GM18499 (cell line): ENCODE results near the gene PDAP1.
"Not testable (repeated sequence)": the region's sequence is repeated elsewhere in the genome, so short reads cannot be mapped to it uniquely, and the experiment has no call there.

Experiments used
- ATAC-seq: cut with Tn5 transposase; IDR thresholded peaks from one replicate; pipeline ENCODE4 v1.9.1; 2021; ENCODE audit warnings: moderate number of reproducible peaks; ENCODE audit not compliant: insufficient read depth, unreplicated experiment

Gene PDAP1, protein sequence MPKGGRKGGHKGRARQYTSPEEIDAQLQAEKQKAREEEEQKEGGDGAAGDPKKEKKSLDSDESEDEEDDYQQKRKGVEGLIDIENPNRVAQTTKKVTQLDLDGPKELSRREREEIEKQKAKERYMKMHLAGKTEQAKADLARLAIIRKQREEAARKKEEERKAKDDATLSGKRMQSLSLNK

DNA sequence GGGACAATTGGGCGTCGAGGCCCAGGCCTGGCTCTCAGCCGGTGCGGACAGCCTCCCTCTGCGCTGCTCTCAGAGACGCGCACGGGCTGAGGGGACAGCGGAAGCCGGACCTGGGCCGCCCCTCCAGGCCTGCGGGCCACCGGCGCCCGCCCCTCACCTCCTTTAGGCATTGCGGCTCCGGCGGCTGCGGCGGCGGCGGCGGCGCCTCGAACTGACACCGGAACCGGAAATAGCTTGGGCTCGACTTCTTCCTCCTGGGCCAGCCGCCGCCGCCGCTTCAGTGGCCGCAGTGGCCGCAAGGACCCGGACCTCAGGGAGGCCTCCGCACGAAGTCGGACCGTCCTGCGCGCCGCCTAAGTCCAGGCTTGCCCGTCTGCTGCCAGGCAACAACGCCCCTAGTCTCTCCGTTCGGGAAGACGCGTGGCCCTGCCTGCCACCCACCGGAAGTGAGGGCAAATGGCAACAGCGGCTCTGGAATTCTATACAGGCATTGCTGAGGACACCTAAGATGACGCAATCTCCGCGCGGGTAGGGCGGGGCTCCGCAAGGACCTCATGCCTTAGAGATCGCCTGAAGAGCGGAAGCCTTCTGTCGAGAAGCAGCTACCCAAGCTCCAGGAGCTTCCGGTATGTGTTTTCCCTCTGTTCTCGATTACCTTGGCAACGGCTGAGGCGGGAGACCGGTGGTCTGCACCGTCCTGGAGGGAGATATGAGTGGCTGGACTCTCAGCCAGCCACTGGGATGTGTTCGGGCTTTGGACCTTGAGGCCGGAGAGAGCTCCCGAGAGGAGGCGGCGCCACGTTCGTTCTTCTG lies at the start of gene PDAP1, which contains the start of gene BUD31:
TSS of gene PDAP1 (minus strand) at position 219 of the 813 bp plus-strand sequence. CDS start at position 170, 49 bp downstream.
TSS of gene BUD31 (plus strand) at position 591 of the 813 bp plus-strand sequence. CDS start 2,124 bp downstream, outside the sequence.
- peak; percentile 53 for ATAC-seq

DNA sequence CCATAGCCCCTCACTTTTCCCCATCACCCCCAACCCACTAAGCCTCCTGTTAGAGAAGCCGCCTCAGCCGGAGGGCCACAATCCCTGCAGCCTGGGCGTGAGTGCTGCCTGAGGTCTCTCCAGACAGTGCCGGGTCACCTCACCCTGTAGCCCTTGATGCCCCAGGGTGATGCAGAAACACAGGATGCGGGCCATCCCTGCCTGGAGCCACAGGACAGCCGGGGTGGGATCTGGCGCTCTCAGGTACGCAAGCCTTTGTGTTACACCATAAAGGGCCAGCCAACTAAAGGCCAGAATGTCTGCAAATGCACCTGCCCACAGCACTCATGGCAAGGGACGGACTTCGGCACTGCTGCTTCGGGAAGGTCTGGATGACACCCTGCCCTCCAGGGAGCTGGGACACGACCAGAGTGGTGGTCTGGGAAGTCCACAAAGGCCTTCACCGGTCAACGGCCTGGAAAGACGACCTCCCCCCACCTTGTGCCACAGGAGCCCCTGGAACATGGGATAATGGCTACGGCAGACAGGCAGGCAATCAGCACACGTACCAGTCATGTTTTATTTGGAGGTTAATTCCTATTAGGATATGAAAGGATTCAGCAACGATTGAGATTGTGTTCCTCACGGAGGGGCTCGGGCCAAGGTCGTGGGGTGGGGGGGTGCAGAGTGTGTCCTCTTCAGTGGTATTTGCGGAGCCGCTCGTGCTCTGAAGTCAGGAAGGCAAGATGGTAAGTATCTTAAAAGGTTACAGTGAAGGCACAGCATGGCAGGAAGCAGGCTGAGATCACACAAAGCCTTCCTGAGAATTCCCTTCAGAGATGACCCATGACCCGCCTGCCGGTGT lies 49.5 kb upstream of the PDAP1 start:
- no peak for ATAC-seq

DNA sequence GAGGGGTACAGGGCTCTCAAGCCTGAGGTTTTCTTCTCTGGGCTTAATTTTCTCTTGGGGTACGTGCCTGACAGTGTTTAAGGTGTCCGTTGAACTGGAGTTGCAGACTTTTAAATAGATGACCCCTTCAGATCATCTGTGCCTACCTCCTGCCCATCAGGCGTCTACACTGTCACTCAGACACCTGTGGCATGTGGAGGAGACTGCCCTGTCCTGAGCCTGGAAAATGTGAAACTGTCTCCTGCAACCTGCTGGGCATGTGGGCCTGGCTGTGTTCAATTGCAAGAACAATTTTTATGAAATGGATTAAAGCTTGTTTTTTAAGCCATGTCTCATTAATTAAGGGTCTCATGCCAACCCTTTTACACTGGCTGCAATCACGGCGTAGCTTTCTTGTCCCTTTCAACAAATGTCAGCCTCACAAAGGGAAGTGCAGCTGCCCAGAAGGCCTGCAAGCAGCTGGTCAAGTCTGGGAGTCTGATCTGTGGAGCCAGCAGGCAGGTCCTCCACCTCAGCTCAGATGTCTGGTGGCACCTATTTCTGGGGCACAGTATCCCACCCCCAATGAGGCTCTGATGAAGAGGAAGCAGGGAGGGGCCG lies 48.8 kb upstream of the PDAP1 start:
- ATAC-seq = no peak

DNA sequence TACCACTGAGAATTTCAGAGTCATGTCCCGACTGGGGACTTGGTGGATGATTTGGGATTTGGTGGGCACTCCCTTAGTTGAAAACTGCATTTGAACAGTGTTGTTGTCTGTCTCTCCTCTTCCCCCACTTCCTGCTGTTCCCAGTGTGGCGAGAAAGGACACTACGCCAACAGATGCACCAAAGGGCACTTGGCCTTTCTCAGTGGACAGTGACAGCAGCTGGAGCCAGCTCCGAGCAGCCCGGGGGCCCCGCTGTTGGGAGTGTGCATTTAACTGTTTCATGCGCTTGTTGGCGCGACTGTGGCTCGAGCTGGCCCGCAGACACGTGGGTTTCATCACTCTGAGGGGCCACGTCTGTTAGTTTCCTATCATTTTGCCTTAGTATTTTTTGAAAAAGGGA lies 47.9 kb upstream of the PDAP1 start:
- no peak for ATAC-seq

DNA sequence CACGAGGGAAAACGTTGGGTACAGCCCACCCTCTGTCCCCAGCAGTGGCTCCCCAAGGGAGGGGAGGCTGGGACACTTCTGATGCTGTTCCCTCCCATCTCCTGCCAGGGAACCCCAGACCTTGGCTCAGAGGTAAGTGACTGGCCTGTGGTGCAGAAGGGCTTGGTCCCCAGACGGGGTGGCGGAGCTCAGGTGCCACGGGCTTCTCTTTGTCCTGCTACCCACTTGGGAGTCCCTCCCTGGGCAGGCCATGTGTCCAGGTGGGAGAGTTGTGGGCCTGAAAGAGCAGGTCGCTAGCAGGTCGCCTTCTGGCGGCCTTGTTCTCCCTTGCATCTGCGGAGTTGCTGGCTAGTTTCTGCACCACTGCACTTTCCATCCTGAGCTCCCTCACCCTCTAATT lies 47.5 kb upstream of the PDAP1 start:
- ATAC-seq = no peak

DNA sequence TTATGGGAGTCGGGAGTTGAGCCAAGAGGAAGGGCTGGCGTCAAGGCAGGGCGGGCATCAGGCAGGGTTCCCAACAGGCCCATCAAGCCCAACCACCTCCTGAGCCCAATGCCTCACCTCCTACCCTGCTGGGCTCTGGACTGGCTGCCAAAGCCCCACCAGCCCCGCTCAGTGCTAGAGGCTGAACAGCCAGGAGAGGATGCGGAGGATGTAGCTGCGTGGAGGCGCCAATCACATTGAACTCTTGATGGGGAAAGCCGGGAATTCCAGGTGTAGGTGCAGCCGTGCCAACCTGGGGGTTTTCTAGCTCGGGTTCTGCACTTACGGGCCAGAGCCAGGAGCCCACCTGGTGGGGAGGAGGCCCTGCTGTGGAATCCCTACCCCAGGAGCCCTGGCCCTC lies 44.7 kb upstream of the PDAP1 start:
- ATAC-seq = no peak

DNA sequence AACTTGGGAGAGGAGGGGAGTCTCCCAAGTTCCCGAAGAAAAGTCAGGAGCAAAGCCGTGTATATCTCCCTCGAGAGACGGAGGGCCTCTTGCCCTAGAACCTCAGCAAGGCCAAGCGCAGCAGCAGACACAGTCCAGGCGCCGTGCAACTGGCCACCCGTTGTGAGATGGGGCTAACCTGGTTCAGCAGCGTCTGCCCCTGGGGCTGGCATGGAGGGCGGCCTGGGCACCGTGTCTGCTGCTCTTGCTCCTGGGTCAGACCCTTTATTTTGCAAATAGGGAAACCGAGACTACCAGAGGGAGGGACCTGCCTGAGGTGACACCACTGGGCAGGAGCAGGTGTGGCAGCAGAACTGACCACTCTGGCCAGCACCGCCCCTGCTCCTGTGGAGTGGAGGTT lies 44.1 kb upstream of the PDAP1 start:
- no peak for ATAC-seq

DNA sequence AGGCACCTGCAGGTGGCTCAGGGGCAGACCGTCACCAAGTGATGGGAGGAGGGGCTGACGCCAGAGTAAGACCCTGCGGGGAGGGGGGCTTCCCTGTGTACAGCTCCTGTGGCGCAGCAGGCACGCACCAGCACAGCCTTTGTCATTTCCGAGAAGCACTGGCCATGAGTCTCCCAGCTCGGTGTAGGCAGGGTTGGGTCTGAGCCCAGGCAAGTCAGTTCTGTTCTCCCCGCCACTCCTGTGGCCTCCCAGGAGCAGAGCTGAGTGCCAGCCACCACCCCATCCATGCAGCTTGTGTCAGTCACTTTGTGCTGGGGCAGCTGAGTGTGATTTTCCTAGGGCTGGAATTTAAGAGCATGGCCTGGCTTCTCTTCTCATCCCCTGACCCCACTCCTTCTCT lies 43.5 kb upstream of the PDAP1 start:
- ATAC-seq = no peak

DNA sequence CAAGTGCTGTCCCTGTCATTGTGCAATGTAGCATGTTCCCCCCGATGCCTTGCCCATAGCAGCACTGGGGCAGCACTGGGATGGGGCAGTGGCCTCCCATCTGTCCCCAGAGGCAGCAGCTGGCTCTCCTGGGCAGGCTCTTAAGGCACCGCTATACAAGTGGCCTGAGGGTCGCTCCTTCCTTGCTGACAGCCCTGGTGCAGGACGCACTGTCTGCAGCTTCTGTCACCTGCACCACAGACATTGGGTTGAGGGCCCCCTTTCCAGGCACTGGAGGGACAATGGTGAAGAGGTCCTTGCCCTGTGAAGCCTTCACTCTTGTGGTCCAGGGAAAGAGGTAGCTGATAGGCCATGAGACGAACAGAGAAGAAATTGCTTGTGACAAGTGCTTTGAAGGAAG lies 40.9 kb upstream of the PDAP1 start:
- no peak for ATAC-seq

DNA sequence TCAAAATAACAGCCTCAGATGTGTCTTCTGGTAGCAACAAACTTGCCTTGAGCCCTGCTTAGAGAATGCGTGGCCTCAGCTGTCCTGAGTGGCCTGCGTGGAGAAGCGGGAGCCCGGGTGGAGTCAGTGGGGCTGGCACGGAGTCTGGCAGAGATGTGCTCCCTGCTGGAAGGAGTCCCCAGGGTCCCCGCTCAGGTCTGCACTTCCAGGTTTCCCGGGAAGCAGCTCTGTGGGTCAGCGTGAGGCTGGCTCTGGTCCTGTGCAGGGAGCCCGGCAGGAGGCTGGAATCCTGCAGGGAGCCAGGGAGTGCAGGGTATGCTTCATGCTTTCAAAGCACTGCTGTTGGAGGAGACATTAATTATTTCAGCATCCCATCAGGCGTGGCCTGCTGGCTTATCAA lies 40.5 kb upstream of the PDAP1 start:
- ATAC-seq = no peak

DNA sequence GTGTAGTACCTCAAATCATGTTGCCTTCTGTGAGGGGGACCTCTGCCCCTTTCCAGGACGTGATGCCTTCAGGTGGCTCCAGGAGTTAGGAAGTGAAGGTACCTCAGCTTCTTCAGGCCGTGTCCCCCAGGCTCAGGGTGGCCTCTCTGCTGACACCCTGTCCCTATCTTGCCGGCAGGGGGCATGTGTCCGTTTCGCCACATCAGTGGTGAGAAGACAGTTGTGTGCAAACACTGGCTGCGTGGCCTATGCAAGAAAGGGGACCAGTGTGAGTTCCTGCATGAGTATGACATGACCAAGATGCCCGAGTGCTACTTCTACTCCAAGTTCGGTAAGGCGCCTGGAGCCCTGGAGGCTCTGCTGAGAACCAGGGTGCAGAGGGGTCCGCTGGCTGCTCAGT lies 39.5 kb upstream of the PDAP1 start:
- ATAC-seq = no peak

DNA sequence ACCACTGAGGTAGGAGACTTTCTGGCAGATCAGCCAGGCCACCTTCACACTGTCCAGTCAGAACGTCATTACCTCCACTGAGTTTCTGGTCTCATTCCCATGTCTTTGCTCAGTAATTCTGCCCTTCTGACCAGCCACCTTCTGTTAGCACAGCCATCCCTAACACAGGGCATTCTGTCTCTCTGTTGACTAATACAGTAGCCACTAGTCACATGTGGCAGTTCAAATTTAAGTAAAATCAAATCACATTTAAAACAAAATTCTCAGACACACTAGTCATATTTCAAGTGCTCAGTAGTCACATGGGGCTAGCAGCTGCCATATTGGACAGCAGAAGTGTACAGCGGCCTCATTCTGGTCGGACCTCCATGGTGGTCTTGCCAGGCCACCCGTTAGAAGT lies 37.7 kb upstream of the PDAP1 start:
- ATAC-seq = no peak

DNA sequence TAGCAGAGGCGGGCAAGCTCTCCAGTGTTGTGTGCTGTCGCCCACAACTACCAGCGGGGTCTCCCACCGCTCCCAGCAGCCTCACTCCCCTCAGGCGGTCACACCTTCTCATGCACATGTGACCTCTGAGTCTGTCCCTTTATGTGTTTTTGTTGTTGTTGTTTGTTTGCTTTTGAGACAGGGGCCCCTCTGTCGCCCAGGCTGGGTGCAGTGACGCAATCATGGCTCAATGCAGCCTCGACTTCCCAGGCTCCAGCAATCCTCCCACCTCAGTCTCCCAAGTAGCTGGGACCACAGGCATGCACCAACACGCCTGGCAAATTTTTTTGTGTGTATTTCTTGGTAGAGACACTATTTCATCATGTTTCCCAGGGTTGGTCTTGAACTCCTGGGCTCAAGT lies 31.8 kb upstream of the PDAP1 start:
- no peak for ATAC-seq

DNA sequence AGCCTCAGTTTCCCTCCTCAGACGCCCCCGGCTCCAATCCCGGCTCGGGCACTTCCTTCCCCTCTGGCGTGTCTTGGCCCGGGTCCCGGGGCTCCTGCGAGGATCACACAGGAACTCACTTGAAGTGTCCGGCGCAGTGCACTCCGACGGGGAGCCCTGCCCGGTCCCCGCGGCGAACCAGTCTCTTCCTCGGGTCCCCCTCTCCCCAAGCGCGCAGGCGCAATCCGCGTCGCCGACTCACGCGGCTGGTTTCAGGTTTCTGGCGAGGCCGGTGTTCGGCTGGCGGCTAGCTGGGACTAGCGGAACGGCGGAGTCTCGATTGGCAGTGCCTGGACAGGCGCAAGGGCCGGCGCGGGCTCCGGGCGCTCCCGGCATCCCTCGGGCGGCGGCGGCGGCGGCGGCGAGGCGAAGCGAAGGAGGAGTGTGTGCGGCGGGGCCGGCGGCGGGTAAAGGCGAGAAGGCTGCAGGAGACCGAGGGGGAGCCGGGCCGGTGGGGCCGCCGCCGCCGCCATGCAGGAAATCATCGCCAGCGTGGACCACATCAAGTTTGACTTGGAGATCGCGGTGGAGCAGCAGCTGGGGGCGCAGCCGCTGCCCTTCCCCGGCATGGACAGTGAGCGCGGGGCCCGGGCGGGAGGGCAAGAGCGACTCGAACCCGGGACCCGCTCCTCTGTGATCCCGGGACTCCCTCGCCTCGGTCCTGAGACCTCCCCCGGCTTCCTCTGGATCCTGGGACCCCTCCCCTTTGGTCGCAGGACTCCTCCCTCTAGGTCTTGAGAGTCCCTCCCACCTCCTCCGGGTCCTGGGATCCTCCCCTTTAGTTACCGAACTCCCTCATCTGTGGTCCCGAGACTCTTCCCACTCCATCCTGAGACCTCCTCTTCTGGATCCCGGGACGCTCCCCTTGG lies 30.4 kb upstream of the PDAP1 start, which contains the start of the genes CPSF4 and PTCD1:
TSS of gene CPSF4 (plus strand) at position 371 of the 908 bp plus-strand sequence. CDS start at position 511, 140 bp downstream.
TSS of gene PTCD1 (minus strand) at position 226 of the 908 bp plus-strand sequence. CDS start 3,556 bp downstream, outside the sequence.
- peak; percentile 83 for ATAC-seq

DNA sequence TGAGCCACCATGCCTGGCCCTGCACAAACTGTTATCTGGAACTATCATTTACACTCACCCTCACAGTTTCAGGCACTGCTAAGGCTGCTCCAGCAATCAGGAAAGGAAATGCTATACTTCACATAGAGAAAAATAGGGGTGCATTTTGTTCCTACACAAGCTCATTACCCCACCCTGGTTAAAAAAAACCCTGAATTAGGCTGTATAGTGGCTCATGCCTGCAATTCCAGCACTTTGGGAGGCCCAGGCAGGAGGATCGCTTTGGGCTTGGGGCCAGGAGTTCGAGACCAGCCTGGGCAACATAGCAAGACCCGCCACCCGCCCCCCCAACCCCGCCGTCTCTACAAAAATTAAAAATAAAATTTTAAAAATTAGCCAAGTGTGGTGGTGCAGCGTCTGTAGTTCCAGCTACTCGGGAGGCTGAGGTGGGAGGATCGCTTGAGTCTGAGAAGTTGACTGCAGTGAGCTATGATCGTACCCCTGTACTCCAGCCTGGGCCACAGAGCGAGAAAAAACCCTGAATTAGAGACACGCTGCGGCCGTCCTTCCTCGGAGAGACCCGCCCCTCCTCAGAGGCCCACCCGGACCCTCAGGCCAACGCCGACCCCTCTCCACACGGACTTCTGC lies 29.7 kb upstream of the PDAP1 start:
- no peak for ATAC-seq

DNA sequence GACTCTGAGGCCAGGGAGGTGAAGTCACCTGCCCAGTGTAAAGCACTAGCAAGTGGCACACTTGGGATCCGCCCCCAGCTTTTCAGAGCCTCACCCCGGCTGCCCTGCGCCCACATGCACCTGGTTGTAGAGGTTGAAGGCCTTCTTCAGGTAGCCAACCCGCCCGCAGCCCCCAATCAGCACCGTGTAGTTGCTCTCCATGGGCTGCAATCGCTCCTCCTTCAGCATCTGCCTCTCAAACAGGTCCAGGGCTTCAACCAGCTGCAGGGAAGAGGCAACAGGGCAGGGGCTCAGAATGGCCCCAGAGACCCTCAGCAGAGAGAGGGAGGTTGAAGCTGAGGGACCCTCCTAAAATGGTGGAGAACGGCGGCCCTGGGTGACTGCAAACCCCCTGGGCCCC lies 24.8 kb upstream of the PDAP1 start:
- no peak for ATAC-seq

DNA sequence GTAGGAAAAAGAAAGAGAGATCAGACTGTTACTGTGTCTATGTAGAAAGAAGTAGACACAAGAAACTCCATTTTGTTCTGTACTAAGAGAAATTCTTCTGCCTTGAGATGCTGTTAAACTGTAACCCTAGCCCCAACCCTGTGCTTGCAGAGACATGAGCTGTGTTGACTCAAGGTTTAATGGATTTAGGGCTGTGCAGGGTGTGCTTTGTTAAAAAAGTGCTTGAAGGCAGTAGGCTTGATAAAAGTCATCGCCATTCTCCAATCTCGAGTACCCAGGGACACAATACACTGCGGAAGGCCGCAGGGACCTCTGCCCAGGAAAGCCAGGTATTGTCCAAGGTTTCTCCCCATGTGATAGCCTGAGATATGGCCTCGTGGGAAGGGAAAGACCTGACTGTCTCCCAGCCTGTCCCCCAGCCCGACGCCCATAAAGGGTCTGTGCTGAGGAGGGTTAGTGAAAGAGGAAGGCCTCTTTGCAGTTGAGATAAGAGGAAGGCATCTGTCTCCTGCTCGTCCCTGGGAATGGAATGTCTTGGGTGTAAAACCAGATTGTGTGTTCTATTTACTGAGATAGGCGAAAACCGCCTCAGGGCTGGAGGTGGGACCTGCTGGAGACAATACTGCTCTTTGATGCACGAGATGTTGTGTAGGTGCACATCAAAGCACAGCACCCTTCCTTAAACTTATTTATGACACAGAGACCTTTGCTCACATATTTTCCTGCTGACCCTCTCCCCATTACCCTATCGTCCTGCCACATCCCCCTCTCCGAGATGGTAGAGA lies 23.6 kb upstream of the PDAP1 start:
- ATAC-seq = not testable (repeated sequence)

DNA sequence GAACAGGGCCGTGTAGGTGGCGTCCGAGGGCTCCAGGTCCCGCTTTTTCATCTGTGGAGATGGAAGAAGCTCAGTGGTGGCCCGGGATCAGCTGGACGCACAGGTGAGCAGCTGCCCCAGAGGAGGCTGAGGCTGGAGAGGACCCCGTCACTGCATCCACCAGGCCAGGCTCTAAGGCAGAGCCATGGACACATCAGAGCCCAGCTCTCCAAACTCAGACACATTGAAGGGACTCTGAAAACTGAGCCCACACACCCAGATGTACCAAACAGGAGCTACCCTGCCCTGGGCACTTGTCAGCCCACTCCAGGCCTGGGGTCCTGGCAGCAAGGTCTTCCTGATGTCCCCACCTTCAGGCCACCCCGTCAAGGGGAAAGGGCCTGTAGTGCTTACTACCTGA lies 21.4 kb upstream of the PDAP1 start:
- no peak for ATAC-seq
